ENCODE data around the gene ASB7.
"Not testable (repeated sequence)": the region's sequence is repeated elsewhere in the genome, so short reads cannot be mapped to it uniquely, and the experiment has no call there.

The ASB7 gene

GRCh38 chr15:100602064-100602822 lies at the start of gene ASB7, which contains the start of gene LINS1:
Gene ASB7 (plus strand): TSS chr15:100602589. CDS start chr15:100612217, 9,628 bp downstream.
Gene LINS1 (minus strand): TSS chr15:100602184. CDS start chr15:100580842, 21,342 bp downstream.
- DNase-seq (ENCODE audit: low read depth in 2 of 2), result peak; percentile 98 to 99

- no peak for DNase-seq (ENCODE audit: low read depth in 2 of 2)
These were observed 48.9 kb upstream of the ASB7 start for GRCh38 chr15:100553468-100553867.

- no peak for DNase-seq (ENCODE audit: low read depth in 2 of 2)
These were observed 43.6 kb upstream of the ASB7 start for GRCh38 chr15:100558771-100559254.

GRCh38 chr15:100559330-100559729 lies 43.1 kb upstream of the ASB7 start:
- DNase-seq (ENCODE audit: low read depth in 2 of 2), result no peak

GRCh38 chr15:100560323-100560722 lies 42.1 kb upstream of the ASB7 start:
- no peak for DNase-seq (ENCODE audit: low read depth in 2 of 2)

- no peak for DNase-seq (ENCODE audit: low read depth in 2 of 2)
These were observed 36.8 kb upstream of the ASB7 start for GRCh38 chr15:100565591-100565990.

GRCh38 chr15:100566850-100567628 lies 35.4 kb upstream of the ASB7 start:
- DNase-seq (ENCODE audit: low read depth in 2 of 2), result no peak

GRCh38 chr15:100569391-100569790 lies 33.0 kb upstream of the ASB7 start:
- no peak for DNase-seq (ENCODE audit: low read depth in 2 of 2)

GRCh38 chr15:100570275-100570674 lies 32.1 kb upstream of the ASB7 start:
- no peak for DNase-seq (ENCODE audit: low read depth in 2 of 2)

- DNase-seq (ENCODE audit: low read depth in 2 of 2), result no peak
These were observed 31.6 kb upstream of the ASB7 start for GRCh38 chr15:100570735-100571313.

GRCh38 chr15:100571592-100572167 lies 30.7 kb upstream of the ASB7 start:
- no peak for DNase-seq (ENCODE audit: low read depth in 2 of 2)

GRCh38 chr15:100572362-100572983 lies 29.9 kb upstream of the ASB7 start:
- DNase-seq (ENCODE audit: low read depth in 2 of 2), result no peak

- no peak for DNase-seq (ENCODE audit: low read depth in 2 of 2)
These were observed 28.9 kb upstream of the ASB7 start for GRCh38 chr15:100573526-100573925.

- DNase-seq (ENCODE audit: low read depth in 2 of 2), result no peak
These were observed 22.0 kb upstream of the ASB7 start for GRCh38 chr15:100580414-100580813.

- DNase-seq (ENCODE audit: low read depth in 2 of 2), result no peak
These were observed 13.6 kb upstream of the ASB7 start for GRCh38 chr15:100588638-100589242.

- not testable (repeated sequence) for DNase-seq (ENCODE audit: low read depth in 2 of 2)
These were observed 11.2 kb upstream of the ASB7 start for GRCh38 chr15:100591163-100591562.

GRCh38 chr15:100591835-100592234 lies 10.6 kb upstream of the ASB7 start:
- no peak for DNase-seq (ENCODE audit: low read depth in 2 of 2)

- no peak for DNase-seq (ENCODE audit: low read depth in 2 of 2)
These were observed 9.5 kb upstream of the ASB7 start for GRCh38 chr15:100592898-100593297.

GRCh38 chr15:100593431-100593830 lies 9.0 kb upstream of the ASB7 start:
- DNase-seq (ENCODE audit: low read depth in 2 of 2), result no peak

GRCh38 chr15:100595964-100596363 lies 6.4 kb upstream of the ASB7 start:
- DNase-seq (ENCODE audit: low read depth in 2 of 2), result no peak

GRCh38 chr15:100596792-100597191 lies 5.6 kb upstream of the ASB7 start:
- peak; percentile 77 to 89 for DNase-seq (ENCODE audit: low read depth in 2 of 2)

Data from stimulated activated CD8-positive, alpha-beta memory T cell treated with anti-CD3 and anti-CD28 coated beads, Interleukin-2, amount 100 ng/mL, for 48 hours (primary cell).